Measurements from ENCODE around the gene STRIP2. TPM values are rescaled to one million over a fixed set of nuclear protein-coding genes. Genes with fewer than 3 reads are reported as not detected.
A peak's percentile ranks its signal among the peaks of the same experiment; 100 is the strongest.

The STRIP2 gene
- total RNA-seq, 1 donor from 2014 or later: 5.2 TPM

DNA sequence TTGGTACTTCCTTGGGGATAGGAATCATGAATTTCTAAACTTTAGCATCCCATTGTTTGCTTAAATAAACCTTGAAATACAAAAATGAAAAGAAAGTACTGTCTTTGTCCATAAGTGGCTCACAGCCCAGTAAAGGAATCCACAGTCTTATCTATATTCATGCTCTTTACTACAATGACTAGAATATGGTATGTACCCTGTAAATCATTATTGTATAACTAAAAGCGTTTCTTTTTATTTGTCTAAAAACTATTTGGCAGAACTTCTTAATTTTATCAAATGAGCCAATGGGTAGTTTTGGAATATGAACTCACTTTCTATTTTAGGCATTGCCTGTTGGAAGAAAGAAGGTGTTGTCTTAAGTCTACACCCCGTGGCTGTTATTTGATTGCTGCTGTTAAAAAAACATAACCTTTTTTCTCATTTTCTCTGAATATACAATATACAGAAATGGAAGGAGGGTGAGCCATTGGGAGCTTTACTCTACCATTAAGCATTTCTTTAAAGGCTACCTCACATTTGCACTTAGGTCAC, 12.4 kb upstream of the STRIP2 start:
- Histone ChIP-seq H3K9me3 (ENCODE audit: control insufficient read depth in 3 of 3, low read length in 3 of 3) (no peaks in the 10 kb centered on the region), H3K27ac (ENCODE audit: low read depth, low read length) (peak overlapping the region; percentile 90), H3K4me3 (ENCODE audit: low read length in 3 of 3) (peak overlapping the region in 1 of 3 donors; percentile 34), H3K36me3 (ENCODE audit: control insufficient read depth in 3 of 3, insufficient read depth in 3 of 3, low read length in 3 of 3) (peaks cover 6 to 17% (median 11%) of the 10 kb centered on the region in 3 donors), H3K27me3 (ENCODE audit: control insufficient read depth in 3 of 3, insufficient read depth in 3 of 3, low read length in 3 of 3) (no peaks in the 10 kb centered on the region), H3K9ac (ENCODE audit: low read depth in 1 of 3, low read length in 3 of 3) (peak overlapping the region; percentile 24 to 47 (median 28)), H3K4me1 (ENCODE audit: control insufficient read depth in 3 of 3, insufficient read depth in 3 of 3, low read length in 3 of 3) (peaks cover 12 to 19% (median 12%) of the 10 kb centered on the region in 3 donors)

DNA sequence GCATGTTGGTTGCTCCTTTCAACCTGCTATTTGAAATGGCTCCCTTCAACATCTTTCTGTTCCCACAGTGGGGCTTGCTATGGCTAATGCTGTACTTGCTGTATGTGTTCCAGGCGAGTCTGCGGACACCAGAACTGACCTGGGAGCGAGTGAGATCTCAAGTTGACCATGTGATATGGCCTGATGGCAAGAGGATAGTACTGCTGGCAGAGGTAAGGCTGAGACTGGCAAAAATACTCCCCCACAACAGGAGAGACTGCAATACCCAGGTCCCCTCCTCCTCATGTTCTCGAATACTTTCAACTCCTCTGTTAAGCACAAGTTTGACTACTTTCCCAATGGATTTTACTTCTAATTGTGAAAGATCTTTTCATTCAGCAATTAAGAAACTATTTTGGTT, 11.5 kb upstream of the STRIP2 start:
- H3K27me3 ChIP-seq (ENCODE audit: control insufficient read depth in 3 of 3, insufficient read depth in 3 of 3, low read length in 3 of 3): no peaks in the 10 kb centered on the region
- peak overlapping the region in 1 of 3 donors; percentile 34 for H3K4me3 ChIP-seq (ENCODE audit: low read length in 3 of 3)
- no peaks in the 10 kb centered on the region for H3K9me3 ChIP-seq (ENCODE audit: control insufficient read depth in 3 of 3, low read length in 3 of 3)
- peaks cover 12 to 19% (median 12%) of the 10 kb centered on the region in 3 donors for H3K4me1 ChIP-seq (ENCODE audit: control insufficient read depth in 3 of 3, insufficient read depth in 3 of 3, low read length in 3 of 3)
- H3K27ac ChIP-seq (ENCODE audit: low read depth, low read length): peak overlapping the region; percentile 90
- peak overlapping the region in 1 of 3 donors; percentile 47 for H3K9ac ChIP-seq (ENCODE audit: low read depth in 1 of 3, low read length in 3 of 3)
- H3K36me3 ChIP-seq (ENCODE audit: control insufficient read depth in 3 of 3, insufficient read depth in 3 of 3, low read length in 3 of 3): peaks cover 9 to 17% (median 16%) of the 10 kb centered on the region in 3 donors

DNA sequence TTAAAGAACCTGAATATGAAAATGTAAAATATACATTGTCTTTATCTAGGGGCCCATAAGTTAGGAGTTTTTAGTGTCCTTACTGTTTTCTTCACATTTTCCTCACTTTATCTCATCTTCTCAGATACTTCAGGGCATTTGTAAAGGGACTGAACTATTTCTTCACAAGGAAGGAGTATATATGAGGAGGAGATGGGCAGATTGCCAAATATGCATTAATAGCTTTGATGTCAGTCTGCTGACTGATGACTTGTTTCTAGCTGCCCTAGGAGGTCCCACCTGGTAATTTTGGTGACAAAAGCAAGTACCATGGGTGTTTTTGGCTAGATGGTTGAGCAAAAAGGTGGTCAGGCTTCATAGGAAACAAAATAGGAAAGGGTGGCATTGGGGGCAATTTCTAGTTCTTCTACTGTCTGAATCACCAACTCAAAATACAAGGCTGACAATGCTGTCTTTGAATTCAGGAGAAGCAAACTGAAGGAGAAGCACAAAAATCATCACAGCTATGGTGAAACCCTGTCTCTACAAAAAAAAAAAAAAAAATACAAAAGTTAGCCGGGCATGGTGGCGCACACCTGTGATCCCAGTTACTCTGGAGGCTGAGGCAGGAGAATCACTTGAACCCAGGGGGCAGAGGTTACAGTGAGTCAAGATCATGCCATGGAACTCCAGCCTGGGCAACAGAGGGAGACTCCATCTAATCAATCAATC, 10.4 kb upstream of the STRIP2 start:
- no peak overlapping the region for H3K4me3 ChIP-seq (ENCODE audit: low read length in 3 of 3)
- peaks cover 12 to 19% (median 12%) of the 10 kb centered on the region in 3 donors for H3K4me1 ChIP-seq (ENCODE audit: control insufficient read depth in 3 of 3, insufficient read depth in 3 of 3, low read length in 3 of 3)
- H3K9ac ChIP-seq (ENCODE audit: low read depth in 1 of 3, low read length in 3 of 3): no peak overlapping the region
- H3K27ac ChIP-seq (ENCODE audit: low read depth, low read length): no peak overlapping the region
- H3K27me3 ChIP-seq (ENCODE audit: control insufficient read depth in 3 of 3, insufficient read depth in 3 of 3, low read length in 3 of 3): no peaks in the 10 kb centered on the region
- H3K36me3 ChIP-seq (ENCODE audit: control insufficient read depth in 3 of 3, insufficient read depth in 3 of 3, low read length in 3 of 3): peaks cover 9 to 17% (median 16%) of the 10 kb centered on the region in 3 donors
- no peaks in the 10 kb centered on the region for H3K9me3 ChIP-seq (ENCODE audit: control insufficient read depth in 3 of 3, low read length in 3 of 3)

DNA sequence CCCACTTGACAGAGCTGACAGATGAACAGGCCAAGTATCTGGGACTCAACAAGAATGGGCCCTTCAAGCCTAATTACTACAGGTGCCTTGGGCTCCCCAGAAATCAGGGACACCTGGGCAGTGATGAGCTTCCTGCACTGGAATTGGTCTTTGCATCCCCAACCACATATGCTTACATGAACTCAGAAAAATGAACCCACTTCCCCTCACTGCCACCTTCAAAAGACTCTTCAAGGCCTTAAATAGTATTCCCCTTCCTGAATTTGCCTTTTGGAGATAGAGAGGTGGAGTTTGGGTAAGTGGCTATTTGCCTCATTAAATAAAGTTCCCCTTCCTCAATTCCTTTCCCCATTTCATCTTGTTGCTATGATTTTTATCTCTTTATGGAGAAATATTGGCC, 7.8 kb upstream of the STRIP2 start:
- Histone ChIP-seq H3K27me3 (ENCODE audit: control insufficient read depth in 3 of 3, insufficient read depth in 3 of 3, low read length in 3 of 3) (no peaks in the 10 kb centered on the region), H3K36me3 (ENCODE audit: control insufficient read depth in 3 of 3, insufficient read depth in 3 of 3, low read length in 3 of 3) (peaks cover 9 to 17% (median 16%) of the 10 kb centered on the region in 3 donors), H3K9me3 (ENCODE audit: control insufficient read depth in 3 of 3, low read length in 3 of 3) (no peaks in the 10 kb centered on the region), H3K4me1 (ENCODE audit: control insufficient read depth in 3 of 3, insufficient read depth in 3 of 3, low read length in 3 of 3) (peaks cover 12 to 19% (median 12%) of the 10 kb centered on the region in 3 donors), H3K9ac (ENCODE audit: low read depth in 1 of 3, low read length in 3 of 3) (no peak overlapping the region), H3K4me3 (ENCODE audit: low read length in 3 of 3) (no peak overlapping the region), H3K27ac (ENCODE audit: low read depth, low read length) (no peak overlapping the region)

DNA sequence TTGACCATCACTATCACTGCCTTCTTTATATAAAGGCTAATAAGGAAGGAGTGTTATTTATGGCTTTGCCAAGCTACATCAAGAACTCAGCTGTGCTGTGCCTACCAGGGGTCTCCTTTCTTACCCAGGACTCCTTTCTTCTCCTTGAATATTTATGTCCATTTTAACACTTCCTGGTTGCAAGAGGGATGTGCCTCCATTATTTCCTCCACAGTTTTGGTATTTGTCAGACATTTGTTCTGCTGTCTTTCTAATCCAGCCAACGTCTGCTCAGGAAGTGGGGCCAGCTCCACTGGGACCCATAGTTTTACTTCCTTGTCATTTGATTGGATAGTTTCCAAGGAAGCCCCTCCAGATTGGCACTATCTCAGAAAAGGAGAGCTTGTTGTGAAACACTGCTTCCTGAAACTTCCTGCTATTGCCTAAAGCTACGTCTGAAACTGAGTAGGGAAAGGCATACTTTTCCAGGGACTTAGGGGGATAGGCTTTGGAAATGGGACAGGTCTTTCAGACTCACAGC, 6.6 kb upstream of the STRIP2 start:
- Histone ChIP-seq H3K27ac (ENCODE audit: low read depth, low read length) (no peak overlapping the region), H3K4me3 (ENCODE audit: low read length in 3 of 3) (no peak overlapping the region), H3K9me3 (ENCODE audit: control insufficient read depth in 3 of 3, low read length in 3 of 3) (no peaks in the 10 kb centered on the region), H3K9ac (ENCODE audit: low read depth in 1 of 3, low read length in 3 of 3) (no peak overlapping the region), H3K27me3 (ENCODE audit: control insufficient read depth in 3 of 3, insufficient read depth in 3 of 3, low read length in 3 of 3) (no peaks in the 10 kb centered on the region), H3K4me1 (ENCODE audit: control insufficient read depth in 3 of 3, insufficient read depth in 3 of 3, low read length in 3 of 3) (peaks cover 6 to 12% (median 6%) of the 10 kb centered on the region in 3 donors), H3K36me3 (ENCODE audit: control insufficient read depth in 3 of 3, insufficient read depth in 3 of 3, low read length in 3 of 3) (peaks cover 9 to 17% (median 16%) of the 10 kb centered on the region in 3 donors)

DNA sequence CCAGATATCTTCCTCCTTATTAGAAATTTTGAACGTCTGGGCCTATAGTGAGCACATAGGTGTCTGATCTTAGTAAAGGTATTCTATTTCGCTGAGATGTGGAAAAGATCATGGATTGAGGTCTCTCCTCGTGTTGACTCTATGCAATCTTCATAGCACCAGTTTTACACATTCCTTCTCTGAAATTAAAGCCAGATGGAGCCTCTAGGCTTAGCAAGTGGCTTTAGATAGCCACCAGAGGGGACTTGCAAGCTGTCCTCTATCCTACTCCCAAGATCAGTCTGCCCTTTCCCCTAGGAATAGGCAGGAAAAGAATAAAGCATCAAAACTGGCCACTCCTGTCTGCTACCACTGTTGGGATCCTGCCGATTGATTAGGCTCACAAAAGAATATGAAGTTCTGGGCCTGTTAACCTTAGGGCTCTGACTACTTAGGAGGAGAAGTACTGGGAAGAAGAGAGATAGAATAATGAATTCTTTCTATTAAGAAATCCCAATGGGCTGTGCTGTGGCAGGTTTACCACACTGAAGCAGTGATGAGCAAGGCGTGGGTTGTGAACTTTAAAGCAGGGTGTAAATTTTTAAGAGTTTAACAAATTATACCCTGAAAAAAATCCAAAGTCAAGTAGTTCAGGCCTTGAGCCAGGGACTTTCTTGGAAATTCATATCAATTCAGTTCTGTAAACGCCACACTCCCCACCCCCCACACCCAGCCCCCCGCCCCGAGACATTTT, 2.2 kb upstream of the STRIP2 start:
- peaks cover 0 to 5% (median 2%) of the 10 kb centered on the region in 3 donors for H3K36me3 ChIP-seq (ENCODE audit: control insufficient read depth in 3 of 3, insufficient read depth in 3 of 3, low read length in 3 of 3)
- H3K4me1 ChIP-seq (ENCODE audit: control insufficient read depth in 3 of 3, insufficient read depth in 3 of 3, low read length in 3 of 3): peaks cover 18 to 21% (median 21%) of the 10 kb centered on the region in 3 donors
- no peak overlapping the region for H3K27ac ChIP-seq (ENCODE audit: low read depth, low read length)
- H3K27me3 ChIP-seq (ENCODE audit: control insufficient read depth in 3 of 3, insufficient read depth in 3 of 3, low read length in 3 of 3): no peaks in the 10 kb centered on the region
- H3K9ac ChIP-seq (ENCODE audit: low read depth in 1 of 3, low read length in 3 of 3): no peak overlapping the region
- no peak overlapping the region for H3K4me3 ChIP-seq (ENCODE audit: low read length in 3 of 3)
- H3K9me3 ChIP-seq (ENCODE audit: control insufficient read depth in 3 of 3, low read length in 3 of 3): no peaks in the 10 kb centered on the region

DNA sequence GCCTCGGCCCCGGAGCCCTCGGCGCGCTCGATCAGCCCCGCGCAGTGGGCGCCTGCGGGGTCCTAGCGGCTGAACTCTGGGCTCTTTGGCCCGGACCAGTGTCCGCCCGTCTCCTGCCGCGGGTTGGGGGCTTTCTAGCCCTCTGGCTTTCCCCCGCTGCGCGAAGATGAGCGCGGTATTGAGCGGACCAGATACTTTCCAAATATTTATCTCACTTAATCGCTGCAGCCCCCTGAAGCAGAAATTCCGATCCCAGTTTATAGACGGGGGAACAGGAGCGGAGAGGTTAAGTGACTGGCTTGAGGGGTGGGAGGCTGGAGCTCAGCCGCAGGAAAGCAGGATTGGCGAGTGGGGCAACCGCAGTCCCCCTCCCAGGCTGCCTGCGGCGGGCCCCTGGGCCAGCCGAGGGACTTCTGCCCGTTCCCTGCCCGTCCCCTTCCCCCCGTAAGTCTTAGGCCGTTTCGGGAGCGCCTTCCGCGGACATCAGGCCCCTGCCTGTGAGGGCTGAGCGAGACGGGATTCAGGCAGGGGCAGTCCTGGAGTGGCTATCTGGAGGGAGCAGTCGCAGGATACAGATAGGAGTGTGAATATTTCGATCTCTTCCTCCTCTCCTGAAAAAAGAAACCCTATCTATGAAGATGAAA, 565 bp downstream of the STRIP2 start:
- Histone ChIP-seq H3K4me1 (ENCODE audit: control insufficient read depth in 3 of 3, insufficient read depth in 3 of 3, low read length in 3 of 3) (peaks cover 26 to 33% (median 26%) of the 10 kb centered on the region in 3 donors), H3K27me3 (ENCODE audit: control insufficient read depth in 3 of 3, insufficient read depth in 3 of 3, low read length in 3 of 3) (no peaks in the 10 kb centered on the region), H3K4me3 (ENCODE audit: low read length in 3 of 3) (peak overlapping the region; percentile 80 to 89 (median 83)), H3K9me3 (ENCODE audit: control insufficient read depth in 3 of 3, low read length in 3 of 3) (no peaks in the 10 kb centered on the region), H3K36me3 (ENCODE audit: control insufficient read depth in 3 of 3, insufficient read depth in 3 of 3, low read length in 3 of 3) (no peaks in the 10 kb centered on the region), H3K27ac (ENCODE audit: low read depth, low read length) (peak overlapping the region; percentile 78), H3K9ac (ENCODE audit: low read depth in 1 of 3, low read length in 3 of 3) (peak overlapping the region; percentile 85 to 91 (median 86))

DNA sequence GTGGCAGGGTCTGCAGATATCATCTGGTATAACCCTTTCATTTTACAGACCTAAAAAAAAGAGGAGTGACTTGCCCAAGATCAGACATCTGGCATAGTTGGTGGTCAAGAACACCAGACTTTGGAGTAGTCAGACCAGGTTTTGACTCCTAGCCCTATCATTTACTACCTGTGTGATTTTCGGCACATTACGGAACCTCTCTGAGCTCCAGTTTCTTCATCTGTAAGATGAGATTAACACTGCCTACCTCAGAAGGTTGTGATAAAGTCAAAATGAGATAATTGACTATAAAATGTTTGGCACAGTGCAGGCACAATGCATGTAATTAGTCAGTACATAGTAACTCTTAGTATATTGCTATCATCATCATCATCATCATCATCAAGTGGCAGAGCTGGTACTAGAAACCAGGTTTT, 1.2 kb downstream of the STRIP2 start:
- no peaks in the 10 kb centered on the region for H3K27me3 ChIP-seq (ENCODE audit: control insufficient read depth in 3 of 3, insufficient read depth in 3 of 3, low read length in 3 of 3)
- peak overlapping the region; percentile 80 to 89 (median 83) for H3K4me3 ChIP-seq (ENCODE audit: low read length in 3 of 3)
- H3K9ac ChIP-seq (ENCODE audit: low read depth in 1 of 3, low read length in 3 of 3): peak overlapping the region; percentile 85 to 91 (median 86)
- H3K36me3 ChIP-seq (ENCODE audit: control insufficient read depth in 3 of 3, insufficient read depth in 3 of 3, low read length in 3 of 3): peaks cover 0 to 2% (median 0%) of the 10 kb centered on the region in 3 donors
- peaks cover 26 to 39% (median 26%) of the 10 kb centered on the region in 3 donors for H3K4me1 ChIP-seq (ENCODE audit: control insufficient read depth in 3 of 3, insufficient read depth in 3 of 3, low read length in 3 of 3)
- H3K9me3 ChIP-seq (ENCODE audit: control insufficient read depth in 3 of 3, low read length in 3 of 3): no peaks in the 10 kb centered on the region
- H3K27ac ChIP-seq (ENCODE audit: low read depth, low read length): peak overlapping the region; percentile 78

DNA sequence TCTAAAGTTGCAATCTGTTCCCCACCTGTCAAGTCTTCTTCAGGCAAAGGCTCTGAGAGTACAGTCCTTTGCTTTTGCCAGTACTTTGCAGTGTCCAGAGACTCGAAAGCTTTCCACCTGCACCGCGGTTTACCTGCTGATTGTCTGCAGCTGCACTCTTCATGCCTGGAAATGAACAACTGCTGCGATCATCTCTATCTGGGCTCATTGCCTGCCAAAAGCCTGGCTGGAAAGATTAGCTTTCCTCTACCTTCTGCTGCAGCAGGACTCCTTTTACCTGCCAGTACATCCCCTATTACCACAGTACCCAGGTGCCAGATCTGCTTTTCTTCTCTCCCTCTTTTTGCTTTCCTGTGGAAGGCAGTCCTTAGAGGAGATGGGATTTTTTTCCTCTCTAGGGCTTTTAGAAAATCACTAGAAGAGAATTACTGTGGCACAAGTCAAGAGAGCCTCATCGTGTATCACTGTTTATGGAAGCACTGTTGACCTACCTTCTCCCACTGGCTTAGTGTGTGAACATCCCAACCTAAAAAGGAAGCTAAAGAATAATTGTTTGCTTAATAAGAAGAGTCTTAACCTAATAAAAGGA, 2.2 kb downstream of the STRIP2 start:
- H3K4me3 ChIP-seq (ENCODE audit: low read length in 3 of 3): no peak overlapping the region
- peak overlapping the region in 1 of 3 donors; percentile 27 for H3K9ac ChIP-seq (ENCODE audit: low read depth in 1 of 3, low read length in 3 of 3)
- H3K4me1 ChIP-seq (ENCODE audit: control insufficient read depth in 3 of 3, insufficient read depth in 3 of 3, low read length in 3 of 3): peaks cover 26 to 39% (median 26%) of the 10 kb centered on the region in 3 donors
- H3K9me3 ChIP-seq (ENCODE audit: control insufficient read depth in 3 of 3, low read length in 3 of 3): no peaks in the 10 kb centered on the region
- H3K36me3 ChIP-seq (ENCODE audit: control insufficient read depth in 3 of 3, insufficient read depth in 3 of 3, low read length in 3 of 3): peaks cover 0 to 2% (median 0%) of the 10 kb centered on the region in 3 donors
- no peak overlapping the region for H3K27ac ChIP-seq (ENCODE audit: low read depth, low read length)
- H3K27me3 ChIP-seq (ENCODE audit: control insufficient read depth in 3 of 3, insufficient read depth in 3 of 3, low read length in 3 of 3): no peaks in the 10 kb centered on the region

All from skeletal muscle tissue (tissue), 4 donors.